ENCODE data around the gene POLD2.

POLD2 gene

GRCh38 chr7:44080118-44080517, 43.2 kb downstream of the POLD2 start:
- DNase-seq (ENCODE audit: low read depth): no peak

- no peak for DNase-seq (ENCODE audit: low read depth)
Observed at GRCh38 chr7:44079331-44080021, 43.9 kb downstream of the POLD2 start.

GRCh38 chr7:44078521-44078920, 44.8 kb downstream of the POLD2 start:
- no peak for DNase-seq (ENCODE audit: low read depth)

GRCh38 chr7:44077681-44078091, 45.7 kb downstream of the POLD2 start:
- no peak for DNase-seq (ENCODE audit: low read depth)

- no peak for DNase-seq (ENCODE audit: low read depth)
Observed at GRCh38 chr7:44077061-44077460, 46.3 kb downstream of the POLD2 start.

- no peak for DNase-seq (ENCODE audit: low read depth)
Observed at GRCh38 chr7:44076101-44076895, 47.0 kb downstream of the POLD2 start.

GRCh38 chr7:44075296-44076075, 47.9 kb downstream of the POLD2 start:
- DNase-seq (ENCODE audit: low read depth): no peak

- DNase-seq (ENCODE audit: low read depth): no peak
Observed at GRCh38 chr7:44074349-44074695, 49.0 kb downstream of the POLD2 start.

- DNase-seq (ENCODE audit: low read depth): peak; percentile 79
Observed at GRCh38 chr7:44073664-44074348, 49.5 kb downstream of the POLD2 start.

- peak; percentile 85 for DNase-seq (ENCODE audit: low read depth)
Observed at GRCh38 chr7:44072364-44073231, 50.8 kb downstream of the POLD2 start.

- DNase-seq (ENCODE audit: low read depth): no peak
Observed at GRCh38 chr7:44071726-44072363, 51.5 kb downstream of the POLD2 start.

GRCh38 chr7:44068054-44068453, 55.3 kb downstream of the POLD2 start:
- DNase-seq (ENCODE audit: low read depth): no peak

GRCh38 chr7:44067064-44067951, 56.0 kb downstream of the POLD2 start:
- no peak for DNase-seq (ENCODE audit: low read depth)

- DNase-seq (ENCODE audit: low read depth): no peak
Observed at GRCh38 chr7:44066494-44067063, 56.8 kb downstream of the POLD2 start.

GRCh38 chr7:44066111-44066460, 57.3 kb downstream of the POLD2 start:
- no peak for DNase-seq (ENCODE audit: low read depth)

GRCh38 chr7:44065431-44066110, 57.8 kb downstream of the POLD2 start, which contains the start of gene PGAM2:
TSS of gene PGAM2 (minus strand) at chr7:44065567. CDS start at chr7:44065529, 38 bp downstream.
- DNase-seq (ENCODE audit: low read depth): no peak

GRCh38 chr7:44064791-44065430, 58.4 kb downstream of the POLD2 start:
- DNase-seq (ENCODE audit: low read depth): no peak
